NCI-H748 treated with DMSO at 0.1 percent for 48 hours (cell line): ENCODE data around the gene CCS.
"Not testable (repeated sequence)": the region's sequence is repeated elsewhere in the genome, so short reads cannot be mapped to it uniquely, and the experiment has no call there.

Experiments used
- DNase-seq: peaks from one replicate; lab custom pipeline; 2025; lab: John Stamatoyannopoulos, UW

The CCS gene

DNA sequence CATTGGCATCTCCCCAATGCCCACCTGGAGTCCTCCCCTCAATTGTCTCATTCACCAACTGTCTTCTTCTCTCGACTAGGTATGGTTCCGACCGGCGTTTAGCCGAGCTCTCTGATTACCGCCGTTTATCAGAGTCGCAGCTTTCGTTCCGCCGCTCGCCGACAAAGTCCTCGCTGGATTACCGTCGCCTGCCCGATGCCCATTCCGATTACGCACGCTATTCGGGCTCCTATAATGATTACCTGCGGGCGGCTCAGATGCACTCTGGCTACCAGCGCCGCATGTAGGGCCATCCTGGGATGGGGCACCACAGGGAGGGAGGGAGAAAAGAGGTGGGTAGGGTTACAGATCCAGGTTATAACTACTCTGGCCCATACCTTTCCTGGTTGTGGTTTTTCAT is 33.4 kb downstream of the CCS start:
- no peak for DNase-seq

DNA sequence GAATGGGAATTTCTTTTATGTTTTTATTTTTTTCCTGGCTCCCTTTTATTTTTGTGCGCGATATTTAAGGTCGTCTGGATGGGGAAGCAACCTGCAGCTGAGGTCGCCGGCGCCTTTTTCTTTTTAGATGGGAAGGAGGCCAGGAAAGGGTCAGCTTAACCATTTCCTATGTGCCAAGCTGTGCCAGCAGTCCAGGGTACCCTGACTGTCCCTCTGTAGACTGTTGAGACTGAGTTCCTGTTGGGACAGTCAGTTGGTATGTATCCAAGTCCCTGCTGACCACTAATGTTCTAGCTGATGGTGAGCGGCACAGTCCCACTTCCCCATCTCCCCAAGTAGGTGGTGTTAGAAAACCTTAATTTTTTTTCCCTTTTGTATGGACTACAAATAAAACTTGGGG is 33.9 kb downstream of the CCS start:
- DNase-seq, result no peak

DNA sequence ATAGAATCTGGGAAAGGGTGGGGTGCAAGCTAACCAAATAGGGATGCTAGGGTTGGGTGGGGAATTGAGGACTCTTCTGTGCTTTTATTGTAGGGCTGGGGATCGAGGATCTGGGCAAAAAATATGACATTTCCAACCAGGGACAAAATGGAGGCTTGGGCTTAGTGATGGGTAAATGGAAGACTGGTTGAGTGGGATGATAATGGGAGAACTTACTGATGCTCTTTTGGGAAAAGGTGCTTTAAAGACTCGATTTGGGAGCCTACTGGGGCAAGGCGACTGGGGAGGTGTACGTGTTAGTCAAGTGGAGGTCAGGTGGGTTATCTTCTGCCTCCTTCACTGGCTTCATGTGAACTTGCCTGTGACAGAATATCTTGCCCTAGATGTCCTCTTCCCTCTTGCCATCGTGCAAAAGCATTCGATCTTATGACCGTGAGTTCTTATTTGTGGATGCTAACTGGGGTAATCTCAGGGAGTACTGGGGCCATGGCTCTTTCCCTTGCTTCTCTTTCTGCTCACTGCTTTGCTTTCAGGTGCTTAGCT is 35.1 kb downstream of the CCS start:
- DNase-seq, result no peak

DNA sequence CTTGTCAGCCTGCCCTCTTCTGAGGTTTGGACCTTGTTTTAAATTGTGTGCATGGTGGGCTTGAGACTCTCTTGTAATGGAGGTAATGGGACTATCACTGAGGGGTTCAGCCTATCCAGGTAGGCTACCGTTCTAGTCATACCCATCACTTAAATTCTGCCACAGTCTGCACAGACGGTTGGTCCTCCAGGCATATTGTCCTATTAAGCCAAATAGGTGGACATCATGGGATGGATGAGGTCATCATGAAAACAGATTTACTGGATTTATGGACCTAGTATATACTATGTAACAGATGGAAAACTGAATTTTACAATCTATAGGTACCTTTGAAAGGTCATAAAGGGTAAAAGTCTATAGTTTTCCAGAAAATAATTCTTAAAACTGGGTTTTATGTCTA is 36.4 kb downstream of the CCS start:
- no peak for DNase-seq

DNA sequence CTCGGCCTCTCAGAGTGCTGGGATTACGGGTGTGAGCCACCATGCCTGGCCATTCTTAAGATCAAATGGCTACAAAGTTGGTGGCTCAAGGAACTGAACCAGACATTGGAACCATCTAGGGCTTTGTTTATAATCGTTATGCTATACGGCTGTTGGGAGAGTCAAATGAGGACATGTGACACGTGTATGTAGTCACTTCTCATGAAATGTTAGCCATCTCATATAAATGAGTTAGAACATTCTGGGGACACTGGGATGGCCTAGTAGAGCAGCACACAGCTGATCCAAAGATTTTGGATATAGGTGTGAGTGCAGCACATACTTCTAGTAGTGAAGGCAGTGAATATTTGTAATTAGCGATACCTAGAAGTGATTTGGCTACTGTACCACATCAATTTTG is 38.9 kb downstream of the CCS start:
- DNase-seq, result no peak

DNA sequence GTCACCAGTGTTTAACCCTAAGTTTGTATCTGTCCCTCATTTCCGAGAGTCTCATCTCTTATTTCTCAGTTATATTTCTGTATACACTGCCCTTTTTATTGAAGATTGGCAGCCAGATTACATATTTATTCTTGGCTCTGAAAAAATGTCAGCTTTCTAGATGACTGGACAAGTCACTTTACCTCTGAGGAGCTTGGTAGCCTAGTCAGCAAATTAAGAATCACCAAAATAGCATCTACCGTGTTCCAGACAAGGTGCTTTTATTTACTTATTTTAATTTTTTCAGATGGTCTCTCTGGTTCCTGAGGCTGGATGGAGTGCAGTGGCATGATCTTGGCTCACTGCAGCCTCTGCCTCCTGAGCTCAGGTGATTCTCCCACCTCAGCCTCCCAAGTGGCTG is 40.0 kb downstream of the CCS start:
- no peak for DNase-seq

DNA sequence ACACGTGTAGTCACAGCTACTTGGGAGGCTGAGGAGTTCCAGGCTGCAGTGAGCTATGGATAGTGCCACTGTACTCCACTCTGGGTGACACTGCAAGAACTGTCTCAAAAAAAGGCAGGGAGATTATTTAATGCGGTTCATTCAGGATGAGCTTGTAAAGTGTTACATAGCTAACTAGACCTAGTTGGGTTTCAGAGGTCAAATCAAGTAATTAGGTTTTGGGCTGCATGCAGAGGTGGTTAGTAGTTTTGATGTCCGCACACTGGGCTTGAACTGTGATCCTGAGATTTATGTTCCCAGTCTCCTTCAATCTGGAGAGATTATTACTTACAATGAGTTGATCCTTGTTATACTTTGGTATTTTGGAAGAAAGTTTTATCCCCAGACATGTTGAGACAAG is 43.4 kb downstream of the CCS start:
- DNase-seq, result no peak

DNA sequence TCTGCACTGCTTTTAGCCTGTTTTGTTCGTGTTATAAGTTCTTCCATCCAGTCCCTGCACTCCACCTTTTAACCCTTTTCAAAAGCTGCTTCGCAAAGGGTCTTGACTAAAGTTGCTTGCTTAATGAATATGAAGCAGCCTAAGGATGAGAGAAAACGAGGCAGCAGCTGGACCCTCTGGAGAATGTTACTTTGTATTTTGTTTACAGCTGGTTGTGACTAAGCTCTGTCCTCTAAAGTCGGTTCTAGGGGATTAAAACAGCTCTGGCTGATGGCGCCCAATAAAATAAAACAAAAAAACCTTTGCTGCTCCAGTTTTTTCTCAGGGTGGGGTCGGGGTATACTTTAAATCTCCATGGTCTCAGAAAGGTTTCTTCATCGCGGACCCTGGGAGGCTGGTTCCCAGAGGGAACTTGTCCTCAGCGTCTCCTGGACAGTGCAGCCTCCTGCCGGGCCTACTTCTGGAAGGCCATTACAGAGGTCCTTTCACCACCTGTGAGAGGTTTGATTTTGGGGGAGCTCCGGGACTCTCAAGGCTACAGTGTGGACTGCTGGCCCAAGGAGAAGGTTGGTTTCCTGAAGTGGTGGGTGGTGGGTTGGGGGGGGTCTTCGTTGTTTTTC is 44.7 kb downstream of the CCS start:
- no peak for DNase-seq

DNA sequence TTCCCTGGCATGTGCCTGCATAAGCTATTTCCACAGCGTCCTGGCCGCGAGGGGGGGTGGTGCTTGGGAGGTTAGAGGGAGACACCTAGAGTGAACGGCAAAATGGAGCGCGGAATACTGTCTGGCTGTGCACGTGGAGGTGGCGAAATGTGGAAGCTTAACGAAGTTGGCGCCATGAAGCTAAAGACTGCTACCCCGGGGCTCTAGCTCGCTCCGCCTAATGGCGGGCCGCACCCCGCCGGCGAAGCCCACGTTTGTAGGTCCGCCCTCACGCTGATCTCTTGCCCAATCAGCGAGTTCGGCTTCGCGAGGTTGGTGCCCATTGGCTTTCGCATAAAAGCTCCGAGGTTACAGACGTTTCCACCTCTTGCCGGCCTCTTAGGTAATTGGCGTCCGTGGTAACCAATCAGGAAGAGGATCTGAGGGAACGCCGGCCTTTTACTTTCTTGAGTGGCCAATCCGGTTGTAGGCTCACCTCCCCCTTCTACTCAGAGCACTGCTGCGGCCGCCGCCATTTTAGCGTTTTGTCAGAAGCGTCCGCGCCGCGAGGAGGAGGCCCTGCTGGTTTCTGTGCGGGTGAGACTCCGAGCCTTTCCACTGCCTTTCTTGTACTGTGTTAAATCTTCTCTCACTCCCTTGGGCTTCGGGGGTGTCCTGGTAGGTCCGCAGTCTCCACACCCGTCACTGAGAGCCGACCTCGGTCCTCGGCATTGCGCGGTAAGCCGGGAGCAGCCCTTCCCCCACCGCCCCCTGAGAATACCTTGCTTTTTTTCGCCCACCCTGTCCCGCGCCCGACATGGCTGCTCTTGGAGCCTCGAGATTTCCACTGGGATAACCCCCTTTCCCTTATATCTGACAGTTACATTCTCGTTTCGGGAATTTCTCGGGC is 45.4 kb downstream of the CCS start, which contains the start of gene RBM4:
Gene RBM4, plus strand, starts transcription at position 527 of the 889 bp plus-strand sequence. CDS start 1,009 bp downstream, outside the sequence.
- DNase-seq, result peak; percentile 98

DNA sequence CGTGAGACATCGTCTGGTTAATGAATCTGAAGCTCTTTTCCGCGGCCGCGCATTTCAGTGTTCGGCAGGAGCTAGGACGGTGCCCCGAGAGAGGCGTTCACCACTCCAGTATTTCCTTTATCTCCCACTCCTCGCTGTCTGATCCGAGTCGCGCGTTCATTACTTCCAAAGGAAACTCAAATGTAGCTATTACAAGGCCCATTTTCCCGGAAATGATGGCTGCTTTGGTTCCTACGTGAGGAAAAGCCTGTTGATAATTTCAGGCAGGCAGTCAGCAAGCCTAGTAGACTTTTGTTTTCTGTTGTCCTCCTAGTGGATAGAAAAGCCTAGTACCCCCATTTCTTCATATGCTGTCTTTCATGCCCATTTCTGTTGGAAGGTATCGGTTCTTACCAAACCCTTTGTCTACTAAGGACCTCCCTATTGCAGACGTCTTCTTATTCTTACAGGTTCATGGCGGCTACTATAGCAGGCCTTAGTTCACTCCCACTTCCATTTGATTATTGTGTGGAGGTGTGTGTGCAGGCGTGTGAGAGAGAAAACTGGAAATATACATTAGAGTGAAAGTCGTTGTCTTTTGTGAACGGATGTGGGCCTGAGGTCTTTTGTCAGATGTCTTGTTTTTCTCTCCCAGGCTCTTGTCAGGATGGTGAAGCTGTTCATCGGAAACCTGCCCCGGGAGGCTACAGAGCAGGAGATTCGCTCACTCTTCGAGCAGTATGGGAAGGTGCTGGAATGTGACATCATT is 46.3 kb downstream of the CCS start:
- DNase-seq, result no peak

DNA sequence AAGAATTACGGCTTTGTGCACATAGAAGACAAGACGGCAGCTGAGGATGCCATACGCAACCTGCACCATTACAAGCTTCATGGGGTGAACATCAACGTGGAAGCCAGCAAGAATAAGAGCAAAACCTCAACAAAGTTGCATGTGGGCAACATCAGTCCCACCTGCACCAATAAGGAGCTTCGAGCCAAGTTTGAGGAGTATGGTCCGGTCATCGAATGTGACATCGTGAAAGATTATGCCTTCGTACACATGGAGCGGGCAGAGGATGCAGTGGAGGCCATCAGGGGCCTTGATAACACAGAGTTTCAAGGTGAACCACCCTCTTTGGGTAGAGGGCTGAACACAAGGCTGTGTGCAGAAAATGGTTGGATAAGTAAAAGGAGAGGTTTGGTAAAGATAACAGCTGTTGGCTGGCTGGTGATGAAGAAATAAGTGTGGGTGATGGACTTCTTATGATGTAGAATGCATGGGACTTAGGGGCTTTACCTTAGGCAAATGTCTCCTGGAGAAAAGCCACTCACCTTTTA is 46.9 kb downstream of the CCS start:
- not testable (repeated sequence) for DNase-seq

DNA sequence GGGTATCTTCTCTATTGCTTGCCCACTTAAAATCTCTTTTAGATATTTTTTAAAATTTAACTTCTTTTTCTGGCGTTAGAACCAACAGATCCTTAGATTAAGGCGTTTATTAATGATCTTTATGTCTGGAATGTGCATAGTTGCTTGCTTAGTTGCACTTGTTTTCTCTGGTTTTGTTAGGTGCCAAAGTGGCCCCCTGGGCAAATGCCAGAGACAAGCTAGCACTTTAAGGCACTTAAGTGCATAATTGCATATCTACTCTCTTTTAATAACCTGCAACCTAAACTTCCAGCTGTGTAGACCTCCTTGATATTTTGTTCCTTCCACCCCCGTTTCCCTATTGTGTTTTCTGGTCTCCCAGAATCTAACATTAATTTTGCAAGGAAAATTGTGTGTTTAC is 48.8 kb downstream of the CCS start:
- no peak for DNase-seq

DNA sequence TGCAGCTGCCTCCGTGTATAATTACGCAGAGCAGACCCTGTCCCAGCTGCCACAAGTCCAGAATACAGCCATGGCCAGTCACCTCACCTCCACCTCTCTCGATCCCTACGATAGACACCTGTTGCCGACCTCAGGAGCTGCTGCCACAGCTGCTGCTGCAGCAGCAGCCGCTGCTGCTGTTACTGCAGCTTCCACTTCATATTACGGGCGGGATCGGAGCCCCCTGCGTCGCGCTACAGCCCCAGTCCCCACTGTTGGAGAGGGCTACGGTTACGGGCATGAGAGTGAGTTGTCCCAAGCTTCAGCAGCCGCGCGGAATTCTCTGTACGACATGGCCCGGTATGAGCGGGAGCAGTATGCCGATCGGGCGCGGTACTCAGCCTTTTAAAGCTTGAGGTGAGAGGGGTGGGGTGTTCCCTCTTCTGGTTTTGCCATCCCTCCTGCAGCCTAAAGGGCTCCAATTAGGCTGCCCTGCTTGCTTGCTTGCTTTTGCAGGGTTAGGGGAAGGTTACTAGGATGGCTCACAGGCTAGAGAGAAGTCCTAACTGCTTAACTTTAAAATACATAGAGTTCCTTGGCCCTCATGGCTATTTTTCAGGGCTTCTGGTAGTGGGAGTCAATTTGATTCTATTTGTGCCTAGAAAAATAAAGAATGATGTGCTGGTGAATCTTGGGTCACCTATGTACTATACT is 50.9 kb downstream of the CCS start:
- DNase-seq, result no peak

DNA sequence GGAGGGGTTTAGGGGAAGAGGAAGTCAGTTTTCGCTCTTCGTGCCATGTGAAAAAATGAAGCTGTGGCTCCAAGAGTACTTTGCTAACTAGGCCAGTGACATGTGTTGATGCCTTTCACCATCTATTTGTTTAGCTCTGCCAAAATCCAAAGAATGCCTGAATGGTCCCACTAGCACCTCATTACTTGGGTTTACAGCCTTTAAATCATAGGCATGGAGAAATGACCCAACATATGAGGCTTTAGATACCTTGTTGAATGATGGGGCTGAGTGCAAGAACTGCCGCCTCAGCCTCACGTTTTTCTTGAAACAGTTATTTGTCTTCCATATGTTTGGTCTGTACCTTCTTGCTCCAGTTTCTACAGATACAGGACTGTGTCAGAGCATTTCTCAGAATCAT is 53.8 kb downstream of the CCS start:
- DNase-seq, result no peak

DNA sequence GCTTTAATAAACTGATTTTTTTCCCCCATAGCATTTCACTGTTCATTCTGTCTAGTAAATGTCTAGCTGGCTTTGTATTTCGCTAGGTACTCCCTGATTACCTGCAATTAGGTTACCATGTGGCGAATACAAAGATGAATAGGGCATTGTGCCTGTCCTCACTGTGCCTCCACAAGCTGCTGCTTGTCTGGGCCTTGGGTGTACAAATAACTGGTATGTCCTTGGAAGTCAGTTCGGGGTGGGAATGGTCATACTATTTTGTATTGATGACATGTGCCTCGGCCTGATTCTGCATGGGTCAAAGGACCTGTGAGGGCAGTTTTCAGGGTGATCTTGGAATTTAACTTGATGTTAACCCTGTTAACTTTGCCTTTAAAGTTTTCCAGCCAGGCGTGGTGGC is 56.9 kb downstream of the CCS start:
- DNase-seq, result no peak

DNA sequence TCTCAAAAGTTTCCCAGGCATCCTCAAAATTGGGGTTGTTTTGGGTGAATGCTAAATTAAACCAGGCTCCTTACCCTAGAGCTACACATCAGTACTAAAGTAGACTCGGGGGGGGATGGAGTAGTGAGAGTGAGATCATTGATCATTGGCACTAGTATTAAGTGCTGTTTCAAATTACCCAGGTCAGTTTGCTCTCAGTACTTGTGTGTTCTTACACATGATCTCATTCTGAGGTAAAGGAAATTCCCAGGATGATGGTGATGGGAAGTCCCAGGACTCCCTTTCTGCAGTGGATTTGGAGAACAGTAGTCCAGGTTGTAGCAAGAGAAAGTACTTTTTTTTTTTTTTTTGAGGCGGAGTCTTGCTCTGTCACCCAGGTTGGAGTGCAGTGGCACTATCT is 58.0 kb downstream of the CCS start:
- DNase-seq, result no peak

DNA sequence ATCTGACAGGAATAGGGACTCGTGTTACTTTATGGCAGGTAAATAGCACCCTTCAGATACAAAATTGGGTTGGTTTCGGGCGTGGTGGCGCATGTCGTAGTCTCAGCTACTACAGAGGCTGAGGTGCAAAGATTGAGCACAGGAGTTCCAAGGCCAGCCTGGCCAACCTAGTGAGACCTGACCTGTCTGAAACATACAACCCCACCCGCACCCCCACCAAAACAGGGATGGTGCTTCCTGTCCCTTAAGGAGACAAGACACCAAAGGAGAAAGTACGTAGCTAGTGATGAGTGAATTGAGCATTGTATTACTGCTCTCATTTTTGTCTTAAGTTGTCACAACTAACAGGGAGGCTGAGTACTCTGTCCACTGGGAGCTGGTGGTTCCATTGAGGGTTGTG is 59.7 kb downstream of the CCS start:
- no peak for DNase-seq

DNA sequence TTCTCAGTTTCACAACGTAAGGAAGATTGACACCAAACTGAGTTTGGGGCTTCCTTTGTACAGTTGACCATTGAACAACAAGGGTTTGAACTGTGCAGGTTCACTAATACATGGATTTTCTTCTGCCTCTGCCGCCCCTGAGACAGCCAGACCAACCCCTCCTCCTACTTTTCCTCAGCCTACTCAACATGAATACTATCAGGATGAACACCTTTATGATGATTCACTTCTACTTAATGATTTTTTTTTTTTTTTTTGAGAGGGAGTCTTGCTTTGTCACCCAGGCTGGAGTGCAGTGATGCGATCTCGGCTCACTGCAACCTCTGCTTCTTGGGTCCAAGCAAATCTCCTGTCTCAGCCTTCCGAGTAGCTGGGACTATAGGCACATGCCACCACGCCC is 60.1 kb downstream of the CCS start:
- no peak for DNase-seq
